Right lobe of liver (tissue), 4 donors: ENCODE results near the gene DRC1.

Experiments
- POLR2A ChIP-seq: fragments of 450-650 bp; IDR thresholded peaks from one replicate; pipeline ENCODE4 v1.6.1; 2017; ENCODE audit warnings: antibody characterized with exemption, mild to moderate bottlenecking
- TF ChIP-seq, protein P1 (sequence below), 4 donors: fragments of 200-600 bp in 3 of 4; fragments of 450-650 bp in 1 of 4; IDR thresholded peaks; one replicate each; pipeline versions ENCODE4 v1.5.1 to v1.8.0; 2016 to 2022; ENCODE audit warnings: antibody characterized with exemption in 4 of 4, mild to moderate bottlenecking in 2 of 4
- donor health status: DM: no; HTN: no; CAD: no.
- donor health status: DM: no; HTN: no; CAD: no.
- donor health status: DM: no; HTN: yes; CAD: no.

DNA sequence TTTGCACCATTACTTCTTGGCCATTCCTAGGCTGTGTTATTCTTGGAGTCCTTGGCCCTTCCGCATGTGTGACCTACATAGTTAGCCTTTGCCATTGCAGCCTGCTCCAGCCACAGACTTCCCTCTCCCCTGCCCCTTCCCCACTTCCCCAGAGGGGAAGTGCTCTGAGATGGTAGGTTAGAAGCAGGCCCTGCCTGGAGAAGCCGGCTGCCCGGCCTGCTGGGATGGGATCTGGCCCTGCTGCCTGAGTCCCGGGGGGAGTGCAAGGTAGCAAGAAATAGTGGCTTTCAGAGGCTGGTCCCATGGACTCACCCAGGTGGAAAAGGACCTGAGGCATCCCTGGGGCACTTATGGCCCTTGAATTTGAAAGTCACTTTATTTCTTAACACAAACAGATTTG lies 104.6 kb downstream of the DRC1 start:
- TF ChIP-seq, protein P1, sequence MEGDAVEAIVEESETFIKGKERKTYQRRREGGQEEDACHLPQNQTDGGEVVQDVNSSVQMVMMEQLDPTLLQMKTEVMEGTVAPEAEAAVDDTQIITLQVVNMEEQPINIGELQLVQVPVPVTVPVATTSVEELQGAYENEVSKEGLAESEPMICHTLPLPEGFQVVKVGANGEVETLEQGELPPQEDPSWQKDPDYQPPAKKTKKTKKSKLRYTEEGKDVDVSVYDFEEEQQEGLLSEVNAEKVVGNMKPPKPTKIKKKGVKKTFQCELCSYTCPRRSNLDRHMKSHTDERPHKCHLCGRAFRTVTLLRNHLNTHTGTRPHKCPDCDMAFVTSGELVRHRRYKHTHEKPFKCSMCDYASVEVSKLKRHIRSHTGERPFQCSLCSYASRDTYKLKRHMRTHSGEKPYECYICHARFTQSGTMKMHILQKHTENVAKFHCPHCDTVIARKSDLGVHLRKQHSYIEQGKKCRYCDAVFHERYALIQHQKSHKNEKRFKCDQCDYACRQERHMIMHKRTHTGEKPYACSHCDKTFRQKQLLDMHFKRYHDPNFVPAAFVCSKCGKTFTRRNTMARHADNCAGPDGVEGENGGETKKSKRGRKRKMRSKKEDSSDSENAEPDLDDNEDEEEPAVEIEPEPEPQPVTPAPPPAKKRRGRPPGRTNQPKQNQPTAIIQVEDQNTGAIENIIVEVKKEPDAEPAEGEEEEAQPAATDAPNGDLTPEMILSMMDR (IDR thresholded peaks at IDR 0.05): no peak
- no peak for TF ChIP-seq POLR2A
